DLD1 (cell line): ENCODE measurements around the gene LNX2.

ENCODE experiments used
- in situ Hi-C: cut with HindIII; loops from 2 replicates; pipeline ENCODE4 v1.10.0; 2017; ENCODE audit warnings: low sequenced_read_pairs

The LNX2 gene

DNA sequence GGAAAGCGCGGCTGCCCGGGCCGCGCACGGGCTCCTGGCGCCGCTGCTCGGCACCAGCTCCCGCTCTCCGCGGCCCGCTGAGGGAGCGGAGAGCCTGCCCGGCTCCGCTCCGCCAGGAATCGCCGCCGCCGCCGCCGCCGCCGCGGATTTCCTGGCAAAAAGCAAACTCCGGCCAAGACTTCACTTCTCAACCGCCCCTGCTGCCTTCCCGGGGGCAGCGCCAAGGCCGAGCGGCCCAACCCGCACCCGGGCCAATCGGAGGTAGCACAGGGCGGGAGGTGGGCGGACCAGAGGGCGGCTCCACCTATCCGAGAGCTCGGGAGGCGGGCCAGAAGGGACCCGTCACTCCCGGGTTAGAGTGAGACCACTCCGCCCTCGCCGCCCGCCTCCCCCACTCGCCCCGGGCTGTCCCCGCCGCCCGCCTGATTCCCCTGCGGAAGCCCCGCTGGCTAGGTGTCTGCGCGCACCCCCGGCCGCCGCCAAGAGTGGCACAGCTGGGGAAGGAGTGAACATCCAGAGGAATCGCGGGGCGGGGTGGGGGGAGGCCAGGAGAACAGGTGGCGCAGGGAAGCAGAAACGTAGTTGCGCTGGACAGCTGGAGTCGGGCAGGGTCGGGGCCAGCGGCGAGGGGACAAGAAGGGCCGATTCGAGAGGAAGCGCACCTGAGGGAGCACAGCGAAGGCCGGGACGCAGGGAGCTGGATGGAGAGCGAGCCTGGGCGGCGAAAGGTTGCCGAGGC, at the start of gene LNX2:
LNX2 (minus strand) TSS at position 153 of the 739 bp plus-strand sequence. CDS start 38,826 bp downstream, outside the sequence.
- in situ Hi-C loops = no loop called here

DNA sequence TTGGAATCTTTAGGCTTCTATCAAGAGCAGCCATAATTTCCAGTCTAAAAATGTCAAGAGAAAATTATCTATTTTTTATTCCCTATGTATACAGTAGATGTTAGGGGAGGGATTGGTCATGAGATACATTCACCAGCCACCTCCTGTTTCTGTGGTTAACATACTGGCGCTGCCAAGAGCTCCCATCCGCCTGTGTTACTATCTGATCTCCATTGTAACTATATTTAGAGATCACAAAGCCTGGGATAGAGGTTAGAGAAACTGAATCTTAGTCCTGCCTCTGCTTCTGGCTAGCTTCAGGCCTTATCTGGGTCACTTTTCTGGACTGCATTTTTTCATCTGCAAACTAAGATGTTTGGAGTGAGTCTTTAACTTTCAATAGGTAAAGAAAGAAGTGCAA, 47.6 kb upstream of the LNX2 start:
- in situ Hi-C loops = no loop called here

DNA sequence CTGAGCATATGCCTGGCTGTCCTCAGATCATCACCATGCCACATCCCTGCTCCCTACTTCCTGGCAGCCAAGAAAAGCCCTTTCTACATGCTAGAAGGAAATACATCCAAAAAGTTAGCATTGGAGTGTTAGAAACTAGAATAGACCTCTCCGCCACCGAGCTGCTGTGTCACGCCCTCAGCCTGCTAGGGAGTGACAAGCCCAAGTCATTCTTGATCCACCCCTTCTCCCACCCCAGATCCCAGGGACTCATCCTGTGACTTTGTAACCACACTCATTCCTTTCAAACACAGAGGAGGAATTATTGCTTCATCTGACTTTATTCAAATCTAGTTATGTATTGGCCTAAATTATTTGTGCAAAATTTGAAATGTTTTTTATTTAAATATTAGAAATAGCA, 46.6 kb upstream of the LNX2 start:
- in situ Hi-C loops = no loop called here

DNA sequence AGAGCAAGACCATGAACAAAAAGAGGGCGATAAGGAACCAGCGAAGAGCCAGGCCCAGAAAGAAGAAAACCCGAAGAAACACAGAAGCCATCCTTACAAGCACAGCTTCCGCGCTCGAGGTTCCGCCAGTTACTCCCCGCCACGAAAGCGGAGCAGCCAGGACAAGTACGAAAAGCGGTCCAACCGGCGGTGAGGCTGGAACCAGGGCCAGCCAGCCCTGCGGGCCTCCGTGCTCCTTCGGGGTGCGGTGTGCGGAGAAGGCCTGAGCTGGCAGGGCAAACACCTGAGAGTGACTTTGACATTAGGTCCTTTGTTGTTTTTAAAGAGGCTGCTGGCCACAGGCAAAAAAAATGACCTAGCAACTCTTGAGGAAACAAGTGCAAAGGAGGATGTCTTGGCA, 45.4 kb upstream of the LNX2 start:
- in situ Hi-C loops = no loop called here

DNA sequence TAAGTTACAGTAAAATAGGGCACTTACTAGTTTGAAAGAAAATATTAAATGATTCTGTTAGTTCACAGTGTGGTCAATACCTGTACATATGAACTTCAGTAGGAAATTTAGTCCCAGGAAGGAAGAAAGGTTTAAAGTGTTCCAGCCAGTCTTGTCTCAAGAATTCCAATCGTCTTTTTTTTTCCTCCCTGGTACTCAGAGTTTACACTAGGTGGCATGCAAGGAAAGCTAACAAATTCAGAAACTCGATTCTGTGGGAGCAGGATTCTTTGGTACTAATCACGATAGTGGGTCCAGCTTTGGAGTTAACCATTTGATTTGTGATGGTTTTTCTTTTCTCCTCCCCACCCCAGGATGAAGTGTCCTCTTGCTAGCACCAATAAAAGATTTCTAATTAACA, 45.0 kb upstream of the LNX2 start:
- in situ Hi-C loops = no loop called here

DNA sequence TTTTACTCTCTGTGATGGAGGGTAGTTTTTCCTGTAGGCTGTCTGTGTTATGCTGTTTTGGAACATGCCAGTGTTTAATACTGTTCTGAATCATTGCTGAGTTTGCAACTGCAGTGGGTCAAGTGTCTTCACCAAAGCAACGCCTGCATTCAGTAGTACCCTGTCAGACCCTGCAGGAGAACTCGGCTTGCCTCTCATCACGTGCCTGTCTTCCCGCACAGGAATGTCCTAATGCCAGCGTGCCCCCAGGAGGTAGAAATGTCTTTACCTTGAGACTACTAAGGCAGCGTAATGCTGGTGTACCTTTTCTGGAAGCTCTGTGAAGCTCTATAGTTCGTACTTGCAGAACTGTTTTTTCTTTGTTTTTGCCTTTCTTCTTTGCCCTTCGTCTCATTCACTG, 43.6 kb upstream of the LNX2 start:
- in situ Hi-C loops = no loop called here

DNA sequence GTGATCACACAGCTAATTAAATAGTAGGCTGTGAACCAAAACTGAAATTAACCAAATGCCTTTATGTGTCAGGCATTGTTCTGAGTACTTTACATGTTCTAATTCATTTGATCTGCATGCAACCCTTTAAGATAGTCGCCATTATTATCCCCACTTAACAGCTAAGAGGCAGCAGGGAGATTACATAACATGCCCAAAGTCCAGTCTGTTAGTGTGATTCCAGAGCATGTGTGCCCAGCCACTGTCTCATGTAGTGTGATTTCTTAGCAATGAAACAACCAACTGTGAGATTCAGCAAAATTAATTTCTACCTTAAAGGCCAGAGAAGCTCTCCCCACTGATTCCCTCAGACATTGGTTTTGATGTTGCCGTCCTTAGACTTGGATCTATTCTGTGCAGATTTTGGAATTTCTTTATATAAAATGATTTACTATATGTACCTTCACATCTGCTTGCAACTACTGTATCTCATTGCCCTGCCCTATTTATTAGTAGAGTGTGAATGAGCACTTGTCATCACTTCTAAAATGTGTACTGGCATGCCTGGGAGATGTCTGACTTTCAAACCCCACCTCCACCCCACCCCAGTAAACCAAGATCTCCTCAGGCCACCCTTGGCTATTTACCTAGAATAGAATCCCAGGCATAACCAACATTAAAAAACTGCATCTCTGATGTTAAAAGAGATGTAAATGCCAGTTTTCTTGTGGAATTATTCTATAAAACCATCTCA, 42.6 kb upstream of the LNX2 start:
- in situ Hi-C loops = no loop called here

DNA sequence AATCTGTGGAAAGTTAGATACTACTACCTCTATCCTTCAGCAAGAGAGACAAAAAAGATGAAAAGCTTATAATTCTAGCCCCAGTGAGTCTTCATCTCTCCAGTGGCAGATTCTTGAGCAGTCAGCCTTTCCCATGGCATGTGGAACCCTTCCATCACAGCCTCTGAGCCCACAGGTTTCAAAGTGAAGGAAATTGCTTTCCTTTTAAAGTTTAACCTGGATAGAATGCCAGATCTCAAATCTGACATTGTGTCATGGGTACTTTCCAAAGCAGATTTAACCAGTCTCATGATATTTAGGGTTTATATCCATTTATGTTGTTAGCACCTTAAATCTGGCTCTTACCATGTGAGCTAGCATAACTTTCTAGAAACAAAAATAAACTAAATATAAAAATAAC, 40.7 kb upstream of the LNX2 start:
- in situ Hi-C loops = no loop called here

DNA sequence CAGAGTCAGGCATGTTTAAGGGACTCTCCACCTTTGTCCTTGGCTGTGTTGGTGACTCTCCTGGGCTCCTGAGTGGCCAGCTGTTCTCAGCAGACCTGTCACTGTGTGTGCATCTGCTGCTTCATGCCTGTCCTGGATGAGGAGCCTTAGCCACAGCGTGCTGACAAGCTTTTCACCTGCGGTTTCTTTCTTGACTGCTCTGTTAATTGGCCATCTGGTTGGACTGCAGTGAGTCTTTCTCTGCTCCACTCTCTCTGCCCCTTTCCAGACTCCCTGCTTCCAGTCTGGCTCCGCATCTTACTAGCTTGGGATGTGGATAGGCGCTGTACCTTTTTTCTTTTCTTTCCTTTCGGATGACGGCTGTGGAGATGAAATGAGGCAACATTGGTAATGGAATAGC, 40.2 kb upstream of the LNX2 start:
- in situ Hi-C loops = no loop called here

DNA sequence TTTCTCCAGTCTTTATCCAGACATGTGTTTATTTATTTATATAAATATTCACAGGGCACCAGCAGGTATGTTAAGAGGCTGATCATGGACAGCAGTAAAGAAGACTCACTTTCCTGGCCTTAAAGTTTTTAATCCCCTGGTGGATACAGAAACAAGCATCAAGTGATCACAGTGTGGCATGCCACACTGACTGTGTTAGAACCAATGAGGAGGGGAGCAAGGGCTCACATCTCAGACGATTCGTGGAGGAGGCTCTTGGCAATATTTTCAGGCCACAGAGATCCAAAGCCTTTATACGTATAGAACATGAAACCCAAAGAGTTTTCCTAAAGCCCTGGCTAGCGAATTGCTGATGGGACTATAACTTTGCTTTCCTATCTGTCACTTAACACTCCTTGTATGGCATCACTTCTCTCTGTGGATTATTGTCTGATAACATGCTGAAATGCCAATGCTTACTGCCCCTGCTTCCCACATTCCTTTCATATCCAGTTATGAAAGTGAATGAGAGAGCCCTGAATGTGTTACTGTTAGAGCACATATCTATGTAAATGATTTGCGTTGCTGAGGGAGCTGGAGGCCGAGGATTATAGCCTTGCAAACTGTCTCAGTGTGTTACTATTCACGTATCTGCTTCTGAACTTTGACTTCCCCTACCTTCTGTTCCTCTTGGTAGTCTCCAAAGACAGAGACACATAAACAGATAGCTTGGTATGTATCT, 39.0 kb upstream of the LNX2 start:
- in situ Hi-C loops = no loop called here

DNA sequence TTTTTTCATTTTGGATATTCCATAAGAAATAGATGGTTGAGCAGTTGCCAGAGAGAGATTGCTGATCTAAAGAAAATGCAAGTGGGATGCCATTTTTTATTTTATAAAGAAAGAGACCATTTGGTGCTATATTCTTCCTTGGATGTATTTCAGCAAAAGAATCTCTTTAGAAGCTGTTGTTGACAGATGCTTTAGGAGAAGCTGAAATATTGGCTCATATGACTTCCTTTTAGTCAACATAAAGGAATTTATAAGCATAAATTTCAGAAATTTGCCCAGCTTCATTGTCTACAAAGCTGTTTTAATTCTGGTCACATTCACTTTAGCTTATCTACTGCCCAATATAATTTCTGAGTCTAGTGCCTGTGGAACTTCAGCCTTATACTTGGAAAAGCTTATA, 38.2 kb upstream of the LNX2 start:
- in situ Hi-C loops = no loop called here

DNA sequence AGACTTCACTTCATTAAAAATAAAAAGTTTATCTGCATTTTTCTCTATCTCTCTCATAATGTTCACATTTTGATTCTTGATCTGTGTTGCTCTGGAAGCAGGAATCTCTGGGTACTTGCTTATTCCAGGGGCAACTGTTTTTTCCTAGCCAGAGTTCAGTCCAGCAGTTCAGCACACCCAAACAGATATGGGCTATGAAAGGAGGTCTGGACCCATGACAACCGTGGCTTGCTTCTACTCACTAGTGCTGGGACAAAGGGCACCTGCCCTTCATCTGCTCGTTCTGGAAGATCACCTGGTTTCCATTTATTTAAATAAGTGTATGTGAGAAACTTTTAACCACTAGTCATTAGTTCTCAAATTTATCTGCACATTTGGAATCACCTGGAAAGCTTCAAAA, 37.4 kb upstream of the LNX2 start:
- in situ Hi-C loops = no loop called here

DNA sequence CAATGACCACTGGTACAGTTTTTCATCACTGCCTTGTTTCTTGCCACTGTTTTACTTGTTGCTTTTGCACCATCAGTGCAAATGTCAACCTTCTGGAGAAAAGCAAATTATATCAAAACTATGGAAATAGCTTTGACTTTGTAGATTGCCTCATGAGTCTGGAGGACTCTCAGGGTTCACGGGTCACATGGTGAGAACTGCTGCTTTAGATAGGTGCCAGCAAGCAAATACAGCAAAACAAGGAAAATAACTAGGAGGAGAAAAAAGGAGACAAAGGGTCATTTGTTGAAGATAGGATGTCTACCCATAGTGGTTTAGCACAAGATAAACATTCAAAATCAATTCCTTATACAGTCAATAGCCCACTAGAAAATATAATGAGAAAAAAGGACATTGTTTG, 34.5 kb upstream of the LNX2 start:
- in situ Hi-C loops = no loop called here

DNA sequence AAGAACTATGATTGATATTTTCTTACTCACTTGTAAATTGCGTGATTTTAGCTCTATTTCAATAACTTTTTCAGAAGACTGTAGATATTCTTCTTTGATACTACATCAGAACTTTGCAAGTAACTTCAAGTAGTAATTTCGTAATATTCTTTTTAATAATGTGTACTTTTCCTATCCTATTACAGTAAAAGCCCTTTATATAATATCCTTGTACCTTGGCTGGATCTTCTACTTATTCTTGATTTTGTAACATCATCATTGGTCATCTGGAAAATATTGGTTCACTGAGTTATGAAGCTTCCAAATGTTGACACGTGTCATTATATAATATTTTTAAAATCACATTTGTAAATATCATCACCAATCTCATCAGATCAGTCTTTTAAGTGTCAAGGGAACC, 33.7 kb upstream of the LNX2 start:
- in situ Hi-C loops = no loop called here

DNA sequence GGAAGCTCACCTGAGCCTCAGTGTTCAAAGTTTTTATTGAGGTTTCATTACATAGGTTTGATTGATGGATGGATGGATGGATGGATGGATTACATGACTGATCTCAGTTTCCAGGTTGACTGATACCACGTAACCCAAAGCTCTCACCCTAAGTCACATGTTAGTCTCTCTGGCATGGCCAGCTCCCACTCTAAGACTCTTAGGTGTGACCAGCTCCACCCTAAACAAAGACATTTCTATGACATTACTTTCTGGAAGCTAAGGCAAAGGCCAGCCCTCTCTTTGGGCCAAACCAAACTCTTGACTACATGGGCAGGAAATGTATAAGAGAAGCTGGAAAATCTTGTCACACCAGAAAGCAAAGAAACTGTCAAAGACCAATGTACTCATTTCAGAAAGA, 30.0 kb upstream of the LNX2 start:
- in situ Hi-C loops = no loop called here

DNA sequence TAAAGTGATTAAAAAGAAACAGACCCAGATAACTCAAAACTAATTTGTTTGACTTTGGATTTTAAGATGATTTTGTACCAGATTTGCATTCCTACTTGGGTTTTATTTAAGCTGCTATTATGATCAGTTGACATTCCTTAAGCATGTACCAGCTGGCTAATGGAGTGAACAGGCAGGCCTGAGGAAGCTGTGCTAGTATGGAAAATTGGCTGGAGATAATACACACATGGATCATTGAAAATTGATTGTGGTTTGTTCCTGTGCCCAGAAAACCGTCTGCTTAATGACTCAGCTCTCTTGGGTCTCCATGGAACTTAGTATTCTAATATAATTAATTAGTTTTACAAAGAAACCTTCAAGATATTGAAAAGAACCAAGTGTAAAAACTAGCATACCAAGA, 24.0 kb upstream of the LNX2 start:
- in situ Hi-C loops = no loop called here

DNA sequence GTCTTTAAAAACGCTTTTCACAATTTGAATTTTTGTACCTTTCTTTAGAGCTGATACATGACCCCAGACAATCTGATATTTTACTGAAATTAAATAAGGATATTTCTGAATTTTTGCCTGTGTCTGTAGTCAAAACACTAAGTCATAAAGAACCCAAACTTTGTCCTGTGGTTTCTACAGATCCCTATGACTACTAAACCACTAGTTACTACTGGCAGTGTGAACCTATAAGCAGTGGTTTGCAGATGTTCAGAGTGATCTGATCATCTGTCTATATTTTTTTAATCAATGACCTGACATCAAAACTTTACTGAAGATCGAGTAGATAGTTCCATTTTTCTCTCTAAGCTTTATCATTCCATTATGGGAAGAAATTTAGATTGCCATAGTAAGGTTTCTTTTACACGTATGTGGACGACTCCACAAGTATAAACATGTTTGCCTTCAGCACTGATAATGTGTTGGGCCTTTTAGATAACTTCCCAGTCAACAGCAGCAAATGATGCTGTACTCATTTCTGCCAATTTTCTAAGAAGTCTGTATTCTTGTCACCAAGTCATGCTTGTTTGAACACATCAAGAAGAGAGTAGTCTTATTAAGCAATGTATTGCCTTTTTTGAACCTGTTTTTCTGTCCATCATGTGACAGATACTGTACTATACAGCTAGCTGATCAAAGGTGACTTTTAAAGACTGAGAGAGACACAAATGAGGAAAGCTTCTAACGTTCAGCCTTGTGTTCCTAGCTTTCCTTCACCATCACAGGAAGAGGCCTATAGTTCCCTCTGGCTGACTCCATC, 23.2 kb upstream of the LNX2 start:
- in situ Hi-C loops = no loop called here

DNA sequence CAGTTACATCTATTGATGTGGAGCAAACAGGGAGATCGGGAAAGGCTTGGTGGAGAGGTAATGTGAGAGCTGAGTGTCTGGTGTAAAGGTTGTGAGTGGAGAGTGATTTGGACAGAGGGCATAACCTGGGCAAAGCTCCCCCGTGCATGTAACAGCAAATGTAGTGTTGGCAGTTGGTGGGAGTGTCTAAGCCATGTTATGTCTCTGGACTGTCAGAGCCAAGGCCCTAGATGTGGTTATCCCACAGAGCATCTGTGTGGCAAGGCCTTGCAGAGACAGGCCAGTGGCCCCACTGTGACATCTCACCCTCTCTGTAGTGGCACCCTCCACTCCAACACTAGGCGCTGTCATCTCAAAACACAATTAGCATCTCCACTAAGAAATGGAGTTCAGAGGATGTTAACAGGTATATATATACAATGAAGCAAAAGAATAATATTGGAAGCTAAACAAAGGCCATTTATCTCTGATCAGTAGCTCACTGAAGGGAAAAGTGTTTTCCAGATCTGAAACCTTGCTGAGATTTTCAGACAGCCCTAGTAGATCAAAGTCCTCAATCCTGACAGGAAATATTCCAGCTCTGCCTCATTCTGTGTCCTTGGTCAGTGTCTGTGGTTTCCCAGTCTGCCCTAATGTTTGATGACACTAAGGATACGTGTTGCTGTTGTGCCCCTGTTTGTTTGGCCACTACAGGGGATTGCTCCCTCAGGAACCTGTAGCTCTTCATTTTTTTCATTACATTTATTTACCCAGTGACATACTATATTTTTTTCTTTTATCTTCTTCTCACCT, 21.6 kb upstream of the LNX2 start:
- in situ Hi-C loops = no loop called here

DNA sequence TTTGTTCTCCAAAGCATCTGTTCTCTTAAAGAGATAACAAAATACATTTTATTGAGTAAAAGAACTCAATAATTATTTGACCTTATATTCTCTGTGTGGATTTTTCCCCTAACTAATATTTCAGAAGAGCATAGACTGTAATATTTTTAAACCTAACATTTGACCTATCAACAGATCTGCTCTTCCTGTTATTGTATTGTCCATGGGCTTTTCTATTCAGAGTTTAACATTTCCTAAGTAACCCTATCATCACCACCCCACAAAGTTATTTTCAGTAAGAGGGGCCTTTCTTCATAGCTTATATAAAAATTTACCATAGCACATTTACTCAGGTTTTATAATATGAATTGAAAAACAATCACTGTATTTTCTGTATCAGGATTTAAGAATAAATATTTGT, 18.9 kb upstream of the LNX2 start:
- in situ Hi-C loops = no loop called here

DNA sequence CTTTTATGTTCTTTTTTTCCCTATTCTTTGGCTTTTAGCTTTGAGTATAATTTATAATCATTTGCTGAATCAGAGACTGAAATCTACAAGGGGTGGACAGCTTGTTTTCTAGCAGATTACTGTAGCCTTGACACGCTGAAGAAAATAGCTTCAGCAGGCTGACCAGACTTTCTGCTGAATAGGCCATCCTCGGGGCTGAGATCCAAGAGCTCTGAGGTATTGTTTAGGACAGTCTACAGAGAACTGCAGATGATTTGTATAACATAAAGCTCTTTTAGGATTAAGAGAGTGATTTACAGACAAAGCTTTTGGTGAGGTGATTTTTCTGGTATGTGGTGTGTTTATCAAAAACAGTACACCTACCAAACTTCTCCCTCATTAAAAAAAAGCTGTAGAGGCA, 18.2 kb upstream of the LNX2 start:
- in situ Hi-C loops = no loop called here
